HG02870 (cell line): ENCODE data around the gene NT5C2.

Source experiments
- ATAC-seq: cut with Tn5 transposase; IDR thresholded peaks from one replicate; pipeline ENCODE4 v1.9.1; 2021; ENCODE audit warnings: mild to moderate bottlenecking, moderate library complexity; ENCODE audit not compliant: unreplicated experiment

NT5C2 gene

GRCh38 chr10:103066141-103067098, 126.7 kb downstream of the NT5C2 start:
- no peak for ATAC-seq

GRCh38 chr10:103064956-103065355, 128.1 kb downstream of the NT5C2 start:
- no peak for ATAC-seq

GRCh38 chr10:103062854-103063590, 130.1 kb downstream of the NT5C2 start:
- no peak for ATAC-seq

GRCh38 chr10:103060575-103060974, 132.5 kb downstream of the NT5C2 start:
- no peak for ATAC-seq

GRCh38 chr10:103058034-103058433, 135.0 kb downstream of the NT5C2 start:
- ATAC-seq, result no peak

- no peak for ATAC-seq
These were observed 138.0 kb downstream of the NT5C2 start for GRCh38 chr10:103055105-103055504.

- no peak for ATAC-seq
These were observed 138.5 kb downstream of the NT5C2 start for GRCh38 chr10:103054621-103055020.

GRCh38 chr10:103053659-103054581, 139.2 kb downstream of the NT5C2 start:
- no peak for ATAC-seq

GRCh38 chr10:103049237-103049636, 143.8 kb downstream of the NT5C2 start:
- no peak for ATAC-seq

- ATAC-seq, result no peak
These were observed 145.7 kb downstream of the NT5C2 start for GRCh38 chr10:103047381-103047780.

- no peak for ATAC-seq
These were observed 147.1 kb downstream of the NT5C2 start for GRCh38 chr10:103045961-103046360.

- no peak for ATAC-seq
These were observed 148.1 kb downstream of the NT5C2 start for GRCh38 chr10:103044942-103045489.

- no peak for ATAC-seq
These were observed 150.2 kb downstream of the NT5C2 start for GRCh38 chr10:103042908-103043307.

- no peak for ATAC-seq
These were observed 150.9 kb downstream of the NT5C2 start for GRCh38 chr10:103042129-103042528.

GRCh38 chr10:103041391-103041790, 151.7 kb downstream of the NT5C2 start:
- ATAC-seq, result no peak

- ATAC-seq, result no peak
These were observed 152.7 kb downstream of the NT5C2 start for GRCh38 chr10:103040418-103040817.

- ATAC-seq, result no peak
These were observed 154.5 kb downstream of the NT5C2 start for GRCh38 chr10:103038570-103038969.
